ENCODE data around the gene MAP1LC3B.

DNA sequence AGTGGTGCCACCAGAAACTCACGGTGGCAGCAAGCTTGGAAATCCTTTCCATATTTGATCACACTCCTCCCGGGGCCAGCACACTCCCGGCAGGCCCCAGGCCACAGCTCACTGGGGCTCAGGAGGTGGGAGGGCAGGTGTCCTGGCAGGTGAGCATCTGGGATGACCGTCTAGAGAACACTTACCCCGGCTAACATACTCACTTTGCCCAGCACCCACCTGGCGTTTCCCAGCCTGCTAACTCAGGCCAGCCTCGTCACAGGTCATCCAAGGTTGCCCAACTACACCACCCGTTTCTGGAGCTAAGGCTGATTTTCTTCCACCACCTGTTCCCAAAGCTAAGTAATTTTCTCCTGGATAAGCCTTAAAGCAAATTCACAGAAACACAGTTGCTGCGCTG is 33.4 kb upstream of the MAP1LC3B start:
- no peak for TF ChIP-seq POLR2A (IDR thresholded peaks at IDR 0.05)
- TF ChIP-seq, protein P1, sequence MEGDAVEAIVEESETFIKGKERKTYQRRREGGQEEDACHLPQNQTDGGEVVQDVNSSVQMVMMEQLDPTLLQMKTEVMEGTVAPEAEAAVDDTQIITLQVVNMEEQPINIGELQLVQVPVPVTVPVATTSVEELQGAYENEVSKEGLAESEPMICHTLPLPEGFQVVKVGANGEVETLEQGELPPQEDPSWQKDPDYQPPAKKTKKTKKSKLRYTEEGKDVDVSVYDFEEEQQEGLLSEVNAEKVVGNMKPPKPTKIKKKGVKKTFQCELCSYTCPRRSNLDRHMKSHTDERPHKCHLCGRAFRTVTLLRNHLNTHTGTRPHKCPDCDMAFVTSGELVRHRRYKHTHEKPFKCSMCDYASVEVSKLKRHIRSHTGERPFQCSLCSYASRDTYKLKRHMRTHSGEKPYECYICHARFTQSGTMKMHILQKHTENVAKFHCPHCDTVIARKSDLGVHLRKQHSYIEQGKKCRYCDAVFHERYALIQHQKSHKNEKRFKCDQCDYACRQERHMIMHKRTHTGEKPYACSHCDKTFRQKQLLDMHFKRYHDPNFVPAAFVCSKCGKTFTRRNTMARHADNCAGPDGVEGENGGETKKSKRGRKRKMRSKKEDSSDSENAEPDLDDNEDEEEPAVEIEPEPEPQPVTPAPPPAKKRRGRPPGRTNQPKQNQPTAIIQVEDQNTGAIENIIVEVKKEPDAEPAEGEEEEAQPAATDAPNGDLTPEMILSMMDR (IDR thresholded peaks at IDR 0.05), result no peak
